Bronchial epithelial cell (primary cell): Measurements from ENCODE around the gene C1orf116. TPM values are rescaled to one million over a fixed set of nuclear protein-coding genes. Genes with fewer than 3 reads are reported as not detected.

ENCODE experiments used
- DNase-seq: peaks from one replicate; pipeline ENCODE4 v3.0.0-alpha.2; 2010; ENCODE audit warnings: low read depth
- FAIRE-seq: peaks from 2 replicates; lab custom pipeline; 2011; peaks lifted over from hg19 to GRCh38; lab: Jason Lieb, UNC
- H3K27me3 ChIP-seq: 2 replicates; pipeline ENCODE4 v1.5.1; 2011; ENCODE audit warnings: low read length; ENCODE audit not compliant: control insufficient read depth, insufficient read depth
- H3K36me3 ChIP-seq: 2 replicates; pipeline ENCODE4 v1.5.1; 2011; ENCODE audit warnings: low read length; ENCODE audit not compliant: control insufficient read depth, insufficient read depth
- H3K4me3 ChIP-seq: 2 replicates; pipeline ENCODE4 v1.5.1; 2011; ENCODE audit warnings: mild to moderate bottlenecking, low read depth, low read length, control low read depth
- CTCF ChIP-seq: IDR thresholded peaks from 2 replicates; pipeline ENCODE4 v1.5.1; 2011; ENCODE audit warnings: mild to moderate bottlenecking, moderate library complexity, low read length, control low read depth, inconsistent platforms; ENCODE audit not compliant: insufficient read depth, severe bottlenecking
- total RNA-seq: library from RNA; depleted of rRNA; stranded (reverse); fragments of >200 nt; gene quantifications from 2 replicates; pipeline ENCODE4 v1.2.1, GENCODE V29; 2014

The C1orf116 gene
- total RNA-seq, 1 donor from 2014 or later, result 20.0 TPM

GRCh38 chr1:206971029-206971655 lies 61.4 kb downstream of the C1orf116 start:
- TF ChIP-seq CTCF, result no peak
- Histone ChIP-seq H3K4me3 (no peak overlapping the region), H3K27me3 (no peaks in the 10 kb centered on the region), H3K36me3 (no peaks in the 10 kb centered on the region)
- DNase-seq (no peak), FAIRE-seq (no peak)

GRCh38 chr1:206970446-206970845 lies 62.1 kb downstream of the C1orf116 start, which contains the start of gene FCAMR:
TSS of gene FCAMR (minus strand) at chr1:206970460. CDS start at chr1:206970125, 335 bp downstream.
- Histone ChIP-seq H3K4me3 (no peak within 1 kb of the TSS), H3K27me3 (no peaks in the 10 kb centered on the region), H3K36me3 (no peaks in the 10 kb centered on the region)
- FAIRE-seq, result no peak
- TF ChIP-seq CTCF, result no peak
- DNase-seq, result no peak

GRCh38 chr1:206969090-206969489 lies 63.5 kb downstream of the C1orf116 start:
- FAIRE-seq (no peak), DNase-seq (no peak)
- H3K27me3 ChIP-seq, result no peaks in the 10 kb centered on the region
- H3K36me3 ChIP-seq, result no peaks in the 10 kb centered on the region
- no peak overlapping the region for H3K4me3 ChIP-seq
- no peak for TF ChIP-seq CTCF

Other genes with a start within 250 kb of the C1orf116 start
- 0.53 TPM in 1 of 2 replicates, not detected in the other for gene IL20, start 167.1 kb downstream of the C1orf116 start, total RNA-seq
- 0.13 and 0.26 TPM in 2 replicates for gene IL24, start 135.3 kb downstream of the C1orf116 start, total RNA-seq
- gene FCMR, start 110.8 kb downstream of the C1orf116 start, total RNA-seq, result 0.38 TPM in 1 of 2 replicates, not detected in the other
- gene PIGR, start 86.3 kb downstream of the C1orf116 start, total RNA-seq, result under 0.01 and 0.51 TPM in 2 replicates
- gene FCAMR, start 62.3 kb downstream of the C1orf116 start, total RNA-seq, result not detected in 2 replicates
- 12.8 and 15.3 TPM in 2 replicates for gene YOD1, start 18.5 kb upstream of the C1orf116 start, total RNA-seq
- gene PFKFB2, start 20.5 kb upstream of the C1orf116 start, total RNA-seq, result 36.9 and 63.2 TPM in 2 replicates
- not detected in 2 replicates for gene C4BPB, start 56.1 kb upstream of the C1orf116 start, total RNA-seq
- not detected in 2 replicates for gene C4BPA, start 71.5 kb upstream of the C1orf116 start, total RNA-seq